Neural cell (in vitro differentiated cells): Measurements from ENCODE around the gene PTP4A2. TPM values are rescaled to one million over a fixed set of nuclear protein-coding genes. Genes with fewer than 3 reads are reported as not detected.

ENCODE experiments used
- H2AFZ ChIP-seq: fragments of 200-600, 300-800 bp; sonication (generic), shearing (Covaris generic); 2 replicates; pipeline ENCODE4 v1.6.0; 2014; ENCODE audit warnings: low read depth, mild to moderate bottlenecking, antibody characterized with exemption, low read length, moderate library complexity
- H3F3A ChIP-seq: fragments of 200-600 bp; shearing (Covaris generic); 2 replicates; pipeline ENCODE4 v1.6.1; 2016; ENCODE audit warnings: mild to moderate bottlenecking, moderate library complexity, mixed read lengths, antibody characterized with exemption, low read length; ENCODE audit not compliant: insufficient read depth, poor library complexity, severe bottlenecking
- H3K27ac ChIP-seq: fragments of 200-600, 300-800 bp; sonication (generic), shearing (Covaris generic); 2 replicates; pipeline ENCODE4 v1.5.1; 2014; ENCODE audit warnings: mild to moderate bottlenecking, low read length, moderate library complexity
- H3K27me3 ChIP-seq: fragments of 300-800, 200-600 bp; sonication (generic), shearing (Covaris generic); 2 replicates; pipeline ENCODE4 v1.6.0; 2014; ENCODE audit warnings: mild to moderate bottlenecking, low read depth, low read length, moderate library complexity; ENCODE audit not compliant: insufficient read depth
- H3K36me3 ChIP-seq: fragments of 300-800, 200-600 bp; sonication (generic), shearing (Covaris generic); 2 replicates; pipeline ENCODE4 v1.5.1; 2014; ENCODE audit warnings: mild to moderate bottlenecking, antibody characterized with exemption, low read length, moderate library complexity; ENCODE audit not compliant: insufficient read depth
- H3K4me2 ChIP-seq: fragments of 300-800, 200-600 bp; sonication (generic), shearing (Covaris generic); 2 replicates; pipeline ENCODE4 v1.6.0; 2014; ENCODE audit warnings: mild to moderate bottlenecking, low read length
- H3K4me3 ChIP-seq: fragments of 300-800, 200-600 bp; sonication (generic), shearing (Covaris generic); 2 replicates; pipeline ENCODE4 v1.5.1; 2014; ENCODE audit warnings: mild to moderate bottlenecking, low read length, moderate library complexity
- H3K79me2 ChIP-seq: fragments of 200-600 bp; shearing (Covaris generic); replicated peaks from 2 replicates; pipeline ENCODE4 v1.6.0; 2014; ENCODE audit warnings: mild to moderate bottlenecking, low read length, moderate library complexity; ENCODE audit not compliant: insufficient read depth
- H3K9ac ChIP-seq: fragments of 300-800, 200-600 bp; sonication (generic), shearing (Covaris generic); 2 replicates; pipeline ENCODE4 v1.6.1; 2016; ENCODE audit warnings: mild to moderate bottlenecking, low read length, mixed read lengths
- H3K9me2 ChIP-seq: fragments of 200-600 bp; shearing (Covaris generic); 2 replicates; pipeline ENCODE4 v1.6.1; 2016; ENCODE audit warnings: mild to moderate bottlenecking, low read length, mixed read lengths; ENCODE audit not compliant: insufficient read depth
- H3K9me3 ChIP-seq: fragments of 200-600, 300-800 bp; sonication (generic), shearing (Covaris generic); 2 replicates; pipeline ENCODE4 v1.6.1; 2016; ENCODE audit warnings: mild to moderate bottlenecking, mixed run types, low read length, moderate library complexity, mixed read lengths
- H4K20me1 ChIP-seq: fragments of 200-600 bp; shearing (Covaris generic); 2 replicates; pipeline ENCODE4 v1.6.1; 2016; ENCODE audit warnings: mild to moderate bottlenecking, mixed run types; ENCODE audit not compliant: insufficient read depth
- EP300 ChIP-seq: fragments of 450-650 bp; conservative IDR thresholded peaks from 2 replicates; pipeline ENCODE4 v1.6.1; 2014; ENCODE audit warnings: antibody characterized with exemption, mild to moderate bottlenecking, moderate library complexity; ENCODE audit not compliant: poor library complexity, severe bottlenecking
- EZH2 ChIP-seq: fragments of 200-600, 300-800 bp; shearing (Covaris generic), sonication (generic); IDR thresholded peaks from 2 replicates; pipeline ENCODE4 v1.6.1; 2014; ENCODE audit warnings: antibody characterized with exemption, low read length, borderline replicate concordance, mild to moderate bottlenecking; ENCODE audit not compliant: insufficient read depth, poor library complexity, severe bottlenecking
- MXI1 ChIP-seq: fragments of 450-650 bp; conservative IDR thresholded peaks from 2 replicates; pipeline ENCODE4 v1.6.1; 2014; ENCODE audit warnings: antibody characterized with exemption, mild to moderate bottlenecking; ENCODE audit not compliant: poor library complexity, severe bottlenecking
- POLR2AphosphoS5 ChIP-seq: IDR thresholded peaks from 2 replicates; pipeline ENCODE4 v1.6.1; 2012
- RAD21 ChIP-seq: fragments of 450-650 bp; conservative IDR thresholded peaks from 2 replicates; pipeline ENCODE4 v1.6.1; 2014; ENCODE audit warnings: antibody characterized with exemption, mild to moderate bottlenecking, moderate library complexity
- SMC3 ChIP-seq: fragments of 450-650 bp; conservative IDR thresholded peaks from 2 replicates; pipeline ENCODE4 v1.6.1; 2014; ENCODE audit warnings: antibody characterized with exemption, mild to moderate bottlenecking, moderate library complexity; ENCODE audit not compliant: poor library complexity
- TAF1 ChIP-seq: IDR thresholded peaks from 2 replicates; pipeline ENCODE4 v1.6.1; 2012; ENCODE audit warnings: low read depth
- polyA plus RNA-seq: library from polyadenylated mRNA; depleted of rRNA; stranded (reverse); fragments of >200 nt; gene quantifications from 2 replicates; pipeline ENCODE4 v1.2.3, GENCODE V29; 2014
- TF ChIP-seq, protein P1 (sequence below): IDR thresholded peaks from 2 replicates; pipeline ENCODE4 v1.6.1; 2012; ENCODE audit warnings: borderline replicate concordance
- TF ChIP-seq, protein P2 (sequence below): fragments of 450-650 bp; IDR thresholded peaks from 2 replicates; pipeline ENCODE4 v1.5.1; 2014; ENCODE audit warnings: antibody characterized with exemption, mild to moderate bottlenecking, moderate library complexity; ENCODE audit not compliant: poor library complexity, severe bottlenecking

The PTP4A2 gene
- polyA plus RNA-seq, 1 donor from 2014 or later, result 250 TPM

DNA sequence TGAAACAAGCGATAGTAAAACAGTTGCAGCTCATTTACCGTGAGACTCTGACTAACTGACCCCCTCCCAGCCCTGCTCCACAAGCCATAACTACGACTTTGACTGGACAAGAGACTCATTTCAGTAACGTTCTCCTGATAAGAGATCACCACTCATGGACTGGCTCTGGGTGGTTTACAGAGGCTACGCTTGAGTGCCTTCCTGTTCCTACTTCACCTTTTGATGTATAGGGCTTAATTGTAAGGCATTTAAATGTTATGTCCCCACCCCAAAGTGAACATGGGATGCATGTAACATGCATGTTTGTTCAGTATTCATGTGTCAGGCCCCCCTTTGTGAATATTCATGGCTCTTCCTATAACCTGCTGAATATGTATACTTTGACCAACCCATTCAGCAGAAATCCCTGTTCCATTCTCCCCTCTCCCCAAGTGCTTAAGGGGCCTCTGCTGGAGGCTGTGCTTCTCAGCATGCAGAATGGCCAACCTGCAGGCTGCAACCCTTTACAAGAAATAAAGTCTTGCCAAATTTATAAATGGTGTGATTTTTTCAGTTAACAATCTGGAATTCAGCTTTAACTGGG is 71.6 kb downstream of the PTP4A2 start:
- H3K9ac ChIP-seq, result no peak overlapping the region
- no peak overlapping the region for H3K4me3 ChIP-seq
- no peaks in the 10 kb centered on the region for H3K27me3 ChIP-seq
- no peaks in the 10 kb centered on the region for H4K20me1 ChIP-seq
- H3K79me2 ChIP-seq, result no peaks in the 10 kb centered on the region
- H3K4me2 ChIP-seq, result no peak overlapping the region
- no peaks in the 10 kb centered on the region for H3K9me2 ChIP-seq
- TF ChIP-seq, protein P1, sequence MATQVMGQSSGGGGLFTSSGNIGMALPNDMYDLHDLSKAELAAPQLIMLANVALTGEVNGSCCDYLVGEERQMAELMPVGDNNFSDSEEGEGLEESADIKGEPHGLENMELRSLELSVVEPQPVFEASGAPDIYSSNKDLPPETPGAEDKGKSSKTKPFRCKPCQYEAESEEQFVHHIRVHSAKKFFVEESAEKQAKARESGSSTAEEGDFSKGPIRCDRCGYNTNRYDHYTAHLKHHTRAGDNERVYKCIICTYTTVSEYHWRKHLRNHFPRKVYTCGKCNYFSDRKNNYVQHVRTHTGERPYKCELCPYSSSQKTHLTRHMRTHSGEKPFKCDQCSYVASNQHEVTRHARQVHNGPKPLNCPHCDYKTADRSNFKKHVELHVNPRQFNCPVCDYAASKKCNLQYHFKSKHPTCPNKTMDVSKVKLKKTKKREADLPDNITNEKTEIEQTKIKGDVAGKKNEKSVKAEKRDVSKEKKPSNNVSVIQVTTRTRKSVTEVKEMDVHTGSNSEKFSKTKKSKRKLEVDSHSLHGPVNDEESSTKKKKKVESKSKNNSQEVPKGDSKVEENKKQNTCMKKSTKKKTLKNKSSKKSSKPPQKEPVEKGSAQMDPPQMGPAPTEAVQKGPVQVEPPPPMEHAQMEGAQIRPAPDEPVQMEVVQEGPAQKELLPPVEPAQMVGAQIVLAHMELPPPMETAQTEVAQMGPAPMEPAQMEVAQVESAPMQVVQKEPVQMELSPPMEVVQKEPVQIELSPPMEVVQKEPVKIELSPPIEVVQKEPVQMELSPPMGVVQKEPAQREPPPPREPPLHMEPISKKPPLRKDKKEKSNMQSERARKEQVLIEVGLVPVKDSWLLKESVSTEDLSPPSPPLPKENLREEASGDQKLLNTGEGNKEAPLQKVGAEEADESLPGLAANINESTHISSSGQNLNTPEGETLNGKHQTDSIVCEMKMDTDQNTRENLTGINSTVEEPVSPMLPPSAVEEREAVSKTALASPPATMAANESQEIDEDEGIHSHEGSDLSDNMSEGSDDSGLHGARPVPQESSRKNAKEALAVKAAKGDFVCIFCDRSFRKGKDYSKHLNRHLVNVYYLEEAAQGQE, result no peak
- TF ChIP-seq, protein P2, sequence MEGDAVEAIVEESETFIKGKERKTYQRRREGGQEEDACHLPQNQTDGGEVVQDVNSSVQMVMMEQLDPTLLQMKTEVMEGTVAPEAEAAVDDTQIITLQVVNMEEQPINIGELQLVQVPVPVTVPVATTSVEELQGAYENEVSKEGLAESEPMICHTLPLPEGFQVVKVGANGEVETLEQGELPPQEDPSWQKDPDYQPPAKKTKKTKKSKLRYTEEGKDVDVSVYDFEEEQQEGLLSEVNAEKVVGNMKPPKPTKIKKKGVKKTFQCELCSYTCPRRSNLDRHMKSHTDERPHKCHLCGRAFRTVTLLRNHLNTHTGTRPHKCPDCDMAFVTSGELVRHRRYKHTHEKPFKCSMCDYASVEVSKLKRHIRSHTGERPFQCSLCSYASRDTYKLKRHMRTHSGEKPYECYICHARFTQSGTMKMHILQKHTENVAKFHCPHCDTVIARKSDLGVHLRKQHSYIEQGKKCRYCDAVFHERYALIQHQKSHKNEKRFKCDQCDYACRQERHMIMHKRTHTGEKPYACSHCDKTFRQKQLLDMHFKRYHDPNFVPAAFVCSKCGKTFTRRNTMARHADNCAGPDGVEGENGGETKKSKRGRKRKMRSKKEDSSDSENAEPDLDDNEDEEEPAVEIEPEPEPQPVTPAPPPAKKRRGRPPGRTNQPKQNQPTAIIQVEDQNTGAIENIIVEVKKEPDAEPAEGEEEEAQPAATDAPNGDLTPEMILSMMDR, result no peak
- TF ChIP-seq POLR2AphosphoS5, result no peak
- TF ChIP-seq EP300, result no peak
- no peak for TF ChIP-seq RAD21
- TF ChIP-seq MXI1, result no peak
- TF ChIP-seq SMC3, result no peak
- no peak for TF ChIP-seq EZH2
- TF ChIP-seq TAF1, result no peak
- no peak overlapping the region for H2AFZ ChIP-seq
- no peaks in the 10 kb centered on the region for H3K36me3 ChIP-seq
- no peaks in the 10 kb centered on the region for H3F3A ChIP-seq
- no peak overlapping the region for H3K27ac ChIP-seq
- no peaks in the 10 kb centered on the region for H3K9me3 ChIP-seq

DNA sequence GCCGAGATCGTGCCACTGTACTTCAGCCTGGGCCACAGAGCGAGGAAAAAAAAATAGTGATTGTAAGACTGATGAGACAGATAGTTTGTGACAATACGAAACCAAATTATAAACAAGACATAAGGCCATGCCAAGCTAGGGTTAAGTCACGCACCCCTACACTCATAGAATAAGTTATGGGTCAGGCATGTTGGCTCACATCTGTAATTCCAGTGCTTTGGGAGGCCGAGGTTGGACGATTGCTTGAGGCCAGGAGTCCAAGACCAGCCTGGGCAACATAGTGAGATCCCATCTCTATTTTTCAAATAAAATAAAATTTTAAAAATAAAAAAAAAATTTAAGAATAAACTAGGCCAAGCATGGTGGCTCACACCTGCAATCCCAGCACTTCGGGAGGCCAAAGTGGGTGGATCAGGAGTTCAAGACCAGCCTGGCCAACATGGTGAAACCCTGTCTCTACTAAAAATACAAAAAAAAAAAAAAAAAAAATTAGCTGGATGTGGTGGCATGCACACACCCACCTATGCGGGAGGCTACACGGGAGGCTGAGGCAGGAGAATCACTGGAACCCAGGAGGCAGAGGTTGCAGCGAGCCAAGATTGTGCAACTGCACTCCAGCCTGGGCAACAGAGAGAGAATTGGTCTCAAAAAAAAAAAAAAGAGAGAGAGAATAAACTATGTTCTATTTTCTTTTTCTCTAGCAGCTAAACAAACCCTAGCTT is 72.3 kb downstream of the PTP4A2 start:
- H4K20me1 ChIP-seq, result no peaks in the 10 kb centered on the region
- no peaks in the 10 kb centered on the region for H3K79me2 ChIP-seq
- H3K27me3 ChIP-seq, result no peaks in the 10 kb centered on the region
- H3K9me2 ChIP-seq, result no peaks in the 10 kb centered on the region
- no peak overlapping the region for H2AFZ ChIP-seq
- no peak overlapping the region for H3K4me3 ChIP-seq
- H3K4me2 ChIP-seq, result no peak overlapping the region
- H3F3A ChIP-seq, result no peaks in the 10 kb centered on the region
- H3K9ac ChIP-seq, result no peak overlapping the region
- H3K27ac ChIP-seq, result no peak overlapping the region
- H3K9me3 ChIP-seq, result no peaks in the 10 kb centered on the region
- TF ChIP-seq MXI1 (no peak), POLR2AphosphoS5 (no peak), TAF1 (no peak), SMC3 (no peak), EZH2 (no peak), RAD21 (no peak), EP300 (no peak)
- TF ChIP-seq, protein P1, result no peak
- TF ChIP-seq, protein P2, result no peak
- H3K36me3 ChIP-seq, result no peaks in the 10 kb centered on the region
